DND-41 (cell line): Measurements from ENCODE around the gene SECISBP2.

ENCODE experiments used
- EZH2 ChIP-seq: IDR thresholded peaks from 3 replicates; pipeline ENCODE4 v1.6.1; 2012; ENCODE audit warnings: borderline replicate concordance, low read depth, mild to moderate bottlenecking, moderate library complexity, low read length, inconsistent platforms; ENCODE audit not compliant: severe bottlenecking
- TF ChIP-seq, protein P1 (sequence below): IDR thresholded peaks from 2 replicates; pipeline ENCODE4 v1.5.1; 2012; ENCODE audit warnings: borderline replicate concordance, low read length, moderate library complexity, mild to moderate bottlenecking; ENCODE audit not compliant: poor library complexity, severe bottlenecking; ENCODE audit errors: extremely low read depth

DNA sequence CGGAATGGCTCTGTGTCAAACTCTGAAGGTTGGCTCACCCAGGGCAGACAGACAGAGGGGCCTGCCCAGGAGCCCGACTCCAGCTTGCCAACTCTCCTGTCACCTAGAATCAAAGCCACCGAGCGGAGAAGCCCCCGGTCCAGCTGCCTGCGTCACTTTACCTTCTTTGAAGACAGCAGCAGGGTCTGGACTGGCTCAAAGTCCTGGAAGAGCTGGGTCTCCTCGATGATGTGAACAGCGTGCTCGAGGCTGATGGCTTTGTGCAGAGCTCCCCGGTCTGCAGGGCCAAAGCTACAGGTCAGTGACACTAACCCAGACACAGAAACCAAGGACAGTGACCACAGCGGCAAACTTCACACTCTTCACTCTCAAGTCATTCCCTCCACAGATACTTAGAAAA, 67.9 kb downstream of the SECISBP2 start:
- no peak for TF ChIP-seq EZH2
- TF ChIP-seq, protein P1, sequence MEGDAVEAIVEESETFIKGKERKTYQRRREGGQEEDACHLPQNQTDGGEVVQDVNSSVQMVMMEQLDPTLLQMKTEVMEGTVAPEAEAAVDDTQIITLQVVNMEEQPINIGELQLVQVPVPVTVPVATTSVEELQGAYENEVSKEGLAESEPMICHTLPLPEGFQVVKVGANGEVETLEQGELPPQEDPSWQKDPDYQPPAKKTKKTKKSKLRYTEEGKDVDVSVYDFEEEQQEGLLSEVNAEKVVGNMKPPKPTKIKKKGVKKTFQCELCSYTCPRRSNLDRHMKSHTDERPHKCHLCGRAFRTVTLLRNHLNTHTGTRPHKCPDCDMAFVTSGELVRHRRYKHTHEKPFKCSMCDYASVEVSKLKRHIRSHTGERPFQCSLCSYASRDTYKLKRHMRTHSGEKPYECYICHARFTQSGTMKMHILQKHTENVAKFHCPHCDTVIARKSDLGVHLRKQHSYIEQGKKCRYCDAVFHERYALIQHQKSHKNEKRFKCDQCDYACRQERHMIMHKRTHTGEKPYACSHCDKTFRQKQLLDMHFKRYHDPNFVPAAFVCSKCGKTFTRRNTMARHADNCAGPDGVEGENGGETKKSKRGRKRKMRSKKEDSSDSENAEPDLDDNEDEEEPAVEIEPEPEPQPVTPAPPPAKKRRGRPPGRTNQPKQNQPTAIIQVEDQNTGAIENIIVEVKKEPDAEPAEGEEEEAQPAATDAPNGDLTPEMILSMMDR: no peak
